ENCODE results near the gene LYPLAL1.
A peak's percentile ranks its signal among the peaks of the same experiment; 100 is the strongest.
"Not testable (repeated sequence)": the region's sequence is repeated elsewhere in the genome, so short reads cannot be mapped to it uniquely, and the experiment has no call there.

The LYPLAL1 gene

GRCh38 chr1:219189952-219190351 is 16.3 kb downstream of the LYPLAL1 start:
- Histone ChIP-seq H3K27ac (ENCODE audit: low read depth, low read length) (no peak overlapping the region), H3K4me1 (ENCODE audit: control insufficient read depth in 1 of 2, insufficient read depth in 2 of 2, low read length in 2 of 2) (no peaks in the 10 kb centered on the region), H3K14ac (ENCODE audit: low read length) (no peak overlapping the region), H2AFZ (ENCODE audit: insufficient read depth, low read length, poor library complexity) (no peak overlapping the region), H3K23ac (ENCODE audit: low read length) (no peak overlapping the region), H3K79me1 (ENCODE audit: low read length) (no peaks in the 10 kb centered on the region), H2BK12ac (ENCODE audit: low read length) (no peak overlapping the region), H4K91ac (ENCODE audit: low read depth, low read length) (no peak overlapping the region), H3K4me3 (ENCODE audit: low read depth, low read length) (no peak overlapping the region), H3K27me3 (ENCODE audit: insufficient read depth, low read length) (no peaks in the 10 kb centered on the region), H2BK5ac (ENCODE audit: low read depth, low read length, poor library complexity) (no peak overlapping the region), H3K4me2 (ENCODE audit: low read length) (no peak overlapping the region), H2BK120ac (ENCODE audit: insufficient read depth, low read length, poor library complexity) (no peak overlapping the region), H2AK5ac (ENCODE audit: low read length) (no peak overlapping the region), H3K36me3 (ENCODE audit: control insufficient read depth in 1 of 2, insufficient read depth in 2 of 2, low read length in 2 of 2) (no peaks in the 10 kb centered on the region), H3K9ac (ENCODE audit: low read length) (no peak overlapping the region), H3K79me2 (ENCODE audit: control insufficient read depth, insufficient read depth, low read length, poor library complexity) (no peaks in the 10 kb centered on the region), H3K9me3 (ENCODE audit: insufficient read depth, low read depth, low read length) (no peaks in the 10 kb centered on the region), H3K18ac (ENCODE audit: low read length) (no peak overlapping the region), H4K8ac (ENCODE audit: low read depth, low read length) (no peak overlapping the region), H4K12ac (ENCODE audit: low read depth, low read length) (no peak overlapping the region), H3K4ac (ENCODE audit: low read depth, low read length) (no peak overlapping the region)
- DNase-seq: no peak
- no CpG with 5 or more reads among the region's 3 CpGs for WGBS (ENCODE audit: extremely low coverage, insufficient coverage, insufficient read length)

GRCh38 chr1:219190605-219191004 is 16.9 kb downstream of the LYPLAL1 start:
- no peak overlapping the region for H4K8ac ChIP-seq (ENCODE audit: low read depth, low read length)
- H3K9me3 ChIP-seq (ENCODE audit: insufficient read depth, low read depth, low read length): no peaks in the 10 kb centered on the region
- H3K4me1 ChIP-seq (ENCODE audit: control insufficient read depth in 1 of 2, insufficient read depth in 2 of 2, low read length in 2 of 2): no peaks in the 10 kb centered on the region
- H2AFZ ChIP-seq (ENCODE audit: insufficient read depth, low read length, poor library complexity): no peak overlapping the region
- H2AK5ac ChIP-seq (ENCODE audit: low read length): no peak overlapping the region
- H2BK5ac ChIP-seq (ENCODE audit: low read depth, low read length, poor library complexity): no peak overlapping the region
- no peak overlapping the region for H3K4me2 ChIP-seq (ENCODE audit: low read length)
- no peaks in the 10 kb centered on the region for H3K79me2 ChIP-seq (ENCODE audit: control insufficient read depth, insufficient read depth, low read length, poor library complexity)
- no peak overlapping the region for H3K4ac ChIP-seq (ENCODE audit: low read depth, low read length)
- no peak overlapping the region for H3K9ac ChIP-seq (ENCODE audit: low read length)
- no peak for DNase-seq
- no peak overlapping the region for H4K91ac ChIP-seq (ENCODE audit: low read depth, low read length)
- no peak overlapping the region for H3K18ac ChIP-seq (ENCODE audit: low read length)
- no peak overlapping the region for H4K12ac ChIP-seq (ENCODE audit: low read depth, low read length)
- no peak overlapping the region for H2BK120ac ChIP-seq (ENCODE audit: insufficient read depth, low read length, poor library complexity)
- no peak overlapping the region for H3K27ac ChIP-seq (ENCODE audit: low read depth, low read length)
- WGBS (ENCODE audit: extremely low coverage, insufficient coverage, insufficient read length): no CpG with 5 or more reads among the region's 3 CpGs
- H3K36me3 ChIP-seq (ENCODE audit: control insufficient read depth in 1 of 2, insufficient read depth in 2 of 2, low read length in 2 of 2): peaks cover 0 to under 1% of the 10 kb centered on the region in 2 experiments
- H3K27me3 ChIP-seq (ENCODE audit: insufficient read depth, low read length): no peaks in the 10 kb centered on the region
- no peak overlapping the region for H3K4me3 ChIP-seq (ENCODE audit: low read depth, low read length)
- no peaks in the 10 kb centered on the region for H3K79me1 ChIP-seq (ENCODE audit: low read length)
- H3K23ac ChIP-seq (ENCODE audit: low read length): no peak overlapping the region
- H2BK12ac ChIP-seq (ENCODE audit: low read length): no peak overlapping the region
- H3K14ac ChIP-seq (ENCODE audit: low read length): no peak overlapping the region

GRCh38 chr1:219195833-219196232 is 22.2 kb downstream of the LYPLAL1 start:
- not testable (repeated sequence) for H2BK120ac ChIP-seq (ENCODE audit: insufficient read depth, low read length, poor library complexity); H4K8ac ChIP-seq (ENCODE audit: low read depth, low read length); H3K18ac ChIP-seq (ENCODE audit: low read length); H4K91ac ChIP-seq (ENCODE audit: low read depth, low read length); H3K9ac ChIP-seq (ENCODE audit: low read length); H3K9me3 ChIP-seq (ENCODE audit: insufficient read depth, low read depth, low read length); DNase-seq; H3K4me2 ChIP-seq (ENCODE audit: low read length); H3K79me1 ChIP-seq (ENCODE audit: low read length); H3K4ac ChIP-seq (ENCODE audit: low read depth, low read length); H3K4me3 ChIP-seq (ENCODE audit: low read depth, low read length); H3K27me3 ChIP-seq (ENCODE audit: insufficient read depth, low read length); H2BK5ac ChIP-seq (ENCODE audit: low read depth, low read length, poor library complexity); H2BK12ac ChIP-seq (ENCODE audit: low read length); H3K23ac ChIP-seq (ENCODE audit: low read length); H2AK5ac ChIP-seq (ENCODE audit: low read length); H3K36me3 ChIP-seq (ENCODE audit: control insufficient read depth in 1 of 2, insufficient read depth in 2 of 2, low read length in 2 of 2); H3K79me2 ChIP-seq (ENCODE audit: control insufficient read depth, insufficient read depth, low read length, poor library complexity); H2AFZ ChIP-seq (ENCODE audit: insufficient read depth, low read length, poor library complexity); H3K14ac ChIP-seq (ENCODE audit: low read length); H3K27ac ChIP-seq (ENCODE audit: low read depth, low read length); H3K4me1 ChIP-seq (ENCODE audit: control insufficient read depth in 1 of 2, insufficient read depth in 2 of 2, low read length in 2 of 2); H4K12ac ChIP-seq (ENCODE audit: low read depth, low read length)
- no CpG with 5 or more reads among the region's 3 CpGs for WGBS (ENCODE audit: extremely low coverage, insufficient coverage, insufficient read length)

- no peak overlapping the region for H2BK12ac ChIP-seq (ENCODE audit: low read length)
- no peak overlapping the region for H3K18ac ChIP-seq (ENCODE audit: low read length)
- H3K4me1 ChIP-seq (ENCODE audit: control insufficient read depth in 1 of 2, insufficient read depth in 2 of 2, low read length in 2 of 2): no peaks in the 10 kb centered on the region
- H2AFZ ChIP-seq (ENCODE audit: insufficient read depth, low read length, poor library complexity): no peak overlapping the region
- no peak overlapping the region for H3K14ac ChIP-seq (ENCODE audit: low read length)
- peaks cover 2% of the 10 kb centered on the region for H3K9me3 ChIP-seq (ENCODE audit: insufficient read depth, low read depth, low read length)
- no CpG with 5 or more reads among the region's 3 CpGs for WGBS (ENCODE audit: extremely low coverage, insufficient coverage, insufficient read length)
- peak; percentile 9 to 86 for DNase-seq
- H3K27ac ChIP-seq (ENCODE audit: low read depth, low read length): no peak overlapping the region
- no peak overlapping the region for H2BK120ac ChIP-seq (ENCODE audit: insufficient read depth, low read length, poor library complexity)
- H3K79me2 ChIP-seq (ENCODE audit: control insufficient read depth, insufficient read depth, low read length, poor library complexity): no peaks in the 10 kb centered on the region
- no peak overlapping the region for H3K4ac ChIP-seq (ENCODE audit: low read depth, low read length)
- H3K36me3 ChIP-seq (ENCODE audit: control insufficient read depth in 1 of 2, insufficient read depth in 2 of 2, low read length in 2 of 2): peaks cover 0 to 4% of the 10 kb centered on the region in 2 experiments
- no peak overlapping the region for H3K4me3 ChIP-seq (ENCODE audit: low read depth, low read length)
- no peak overlapping the region for H3K4me2 ChIP-seq (ENCODE audit: low read length)
- no peak overlapping the region for H3K23ac ChIP-seq (ENCODE audit: low read length)
- H4K12ac ChIP-seq (ENCODE audit: low read depth, low read length): no peak overlapping the region
- no peak overlapping the region for H2AK5ac ChIP-seq (ENCODE audit: low read length)
- no peak overlapping the region for H4K91ac ChIP-seq (ENCODE audit: low read depth, low read length)
- H2BK5ac ChIP-seq (ENCODE audit: low read depth, low read length, poor library complexity): no peak overlapping the region
- no peaks in the 10 kb centered on the region for H3K79me1 ChIP-seq (ENCODE audit: low read length)
- no peaks in the 10 kb centered on the region for H3K27me3 ChIP-seq (ENCODE audit: insufficient read depth, low read length)
- no peak overlapping the region for H4K8ac ChIP-seq (ENCODE audit: low read depth, low read length)
- H3K9ac ChIP-seq (ENCODE audit: low read length): no peak overlapping the region
Measured at GRCh38 chr1:219201656-219202055, 28.0 kb downstream of the LYPLAL1 start.

Measured in trophoblast cell (in vitro differentiated cells and primary cell).